ENCODE measurements around the gene LRRC8D. TPM values are rescaled to one million over a fixed set of nuclear protein-coding genes. Genes with fewer than 3 reads are reported as not detected.

LRRC8D gene
- total RNA-seq, 1 donor from 2014 or later = 36.0 TPM

DNA sequence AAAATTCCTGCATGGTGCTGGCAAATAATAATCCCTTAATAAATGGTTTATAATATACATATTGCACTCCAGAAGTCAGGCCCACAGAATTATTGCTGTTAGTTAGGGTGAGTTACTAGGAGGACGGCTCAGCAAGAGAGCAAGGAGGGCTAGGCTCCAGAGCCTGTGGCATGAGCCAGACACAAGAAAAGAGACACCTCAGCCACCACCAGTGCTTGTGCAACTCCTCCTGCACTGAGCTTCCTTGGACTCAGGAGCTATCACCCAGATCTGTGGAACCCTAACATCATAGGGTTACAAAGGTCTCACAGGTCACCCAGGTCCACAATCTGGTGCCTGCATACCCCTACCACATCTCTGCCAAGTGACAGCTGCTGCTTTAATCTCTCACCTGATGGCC lies 12.8 kb upstream of the LRRC8D start:
- H3K4me3 Mint-ChIP-seq = no peak overlapping the region
- no peaks in the 10 kb centered on the region for H3K9me3 Mint-ChIP-seq
- intact Hi-C loops (cut with micrococcal nuclease) = loop anchor here (5.0 kb wide), 1 partner anchor 34 kb away; no protein-coding TSS in a partner anchor
- no peak for ATAC-seq (ENCODE audit: low read depth)
- no peaks in the 10 kb centered on the region for H3K36me3 Mint-ChIP-seq (ENCODE audit: low read depth)
- DNase-seq = no peak
- CTCF ChIA-PET = interaction anchor here (1.0 kb wide), 1 partner anchor 35 kb away, joined by 3 read pairs; no protein-coding TSS in a partner anchor
- TF ChIP-seq CTCF (IDR thresholded peaks at IDR 0.05) = no peak
- POLR2A ChIA-PET = interaction anchor here (1.6 kb wide), 1 partner anchor 13 kb away, joined by 4 read pairs; the partner anchor contains the start of gene LRRC8D
- H3K27me3 Mint-ChIP-seq = no peaks in the 10 kb centered on the region
- no peaks in the 10 kb centered on the region for H3K4me1 Mint-ChIP-seq
- no peak overlapping the region for H3K27ac Mint-ChIP-seq

GRCh38 chr1:89808441-89809117 lies 12.3 kb upstream of the LRRC8D start:
- H3K27me3 Mint-ChIP-seq = no peaks in the 10 kb centered on the region
- no peak for ATAC-seq (ENCODE audit: low read depth)
- H3K36me3 Mint-ChIP-seq (ENCODE audit: low read depth) = no peaks in the 10 kb centered on the region
- H3K9me3 Mint-ChIP-seq = no peaks in the 10 kb centered on the region
- ChIA-PET CTCF (interaction anchor here (1.0 kb wide), 1 partner anchor 35 kb away, joined by 3 read pairs; no protein-coding TSS in a partner anchor), POLR2A (interaction anchor here (1.6 kb wide), 1 partner anchor 13 kb away, joined by 4 read pairs; the partner anchor contains the start of gene LRRC8D)
- intact Hi-C loops (cut with micrococcal nuclease) = loop anchor here (5.0 kb wide), 1 partner anchor 34 kb away; no protein-coding TSS in a partner anchor
- no peak overlapping the region for H3K4me3 Mint-ChIP-seq
- no peaks in the 10 kb centered on the region for H3K4me1 Mint-ChIP-seq
- H3K27ac Mint-ChIP-seq = no peak overlapping the region
- DNase-seq = no peak
- no peak for TF ChIP-seq CTCF (IDR thresholded peaks at IDR 0.05)

DNA sequence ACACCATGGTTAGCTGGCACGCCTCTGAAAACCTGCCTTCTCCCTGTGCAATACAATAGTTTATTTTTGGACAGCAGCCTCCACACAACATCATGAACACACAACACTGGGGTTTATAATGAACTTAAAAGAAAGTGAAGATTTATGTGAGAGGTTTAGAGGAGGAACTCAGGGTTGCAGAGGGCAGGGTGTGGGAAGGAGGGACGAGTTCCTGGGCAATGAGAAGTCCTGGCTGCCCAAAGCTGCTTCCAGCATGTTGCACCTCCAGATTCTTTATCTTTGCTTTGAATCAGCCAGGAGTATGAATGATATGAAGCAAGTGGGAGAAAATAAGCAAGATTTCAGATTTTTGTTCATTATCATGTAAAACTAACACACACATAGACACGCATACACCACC lies 11.3 kb upstream of the LRRC8D start:
- ATAC-seq (ENCODE audit: low read depth) (no peak), DNase-seq (no peak)
- Mint-ChIP-seq H3K27me3 (no peaks in the 10 kb centered on the region), H3K9me3 (no peaks in the 10 kb centered on the region), H3K4me3 (no peak overlapping the region), H3K36me3 (ENCODE audit: low read depth) (no peaks in the 10 kb centered on the region), H3K27ac (no peak overlapping the region), H3K4me1 (peaks cover 3% of the 10 kb centered on the region)
- intact Hi-C loops (cut with micrococcal nuclease) = loop anchor here (5.0 kb wide), 1 partner anchor 33 kb away; no protein-coding TSS in a partner anchor
- POLR2A ChIA-PET = interaction anchor here (1.6 kb wide), 1 partner anchor 12 kb away, joined by 4 read pairs; the partner anchor contains the start of gene LRRC8D
- no peak for TF ChIP-seq CTCF (IDR thresholded peaks at IDR 0.05)
- CTCF ChIA-PET = no interaction called here

GRCh38 chr1:89810302-89810701 lies 10.5 kb upstream of the LRRC8D start:
- DNase-seq = no peak
- Mint-ChIP-seq H3K4me1 (peaks cover 10% of the 10 kb centered on the region), H3K4me3 (no peak overlapping the region), H3K27me3 (no peaks in the 10 kb centered on the region), H3K27ac (no peak overlapping the region), H3K36me3 (ENCODE audit: low read depth) (no peaks in the 10 kb centered on the region), H3K9me3 (no peaks in the 10 kb centered on the region)
- no peak for ATAC-seq (ENCODE audit: low read depth)
- TF ChIP-seq CTCF (IDR thresholded peaks at IDR 0.05) = no peak
- intact Hi-C loops (cut with micrococcal nuclease) = no loop called here
- ChIA-PET POLR2A (no interaction called here), CTCF (no interaction called here)

- no peaks in the 10 kb centered on the region for H3K36me3 Mint-ChIP-seq (ENCODE audit: low read depth)
- H3K9me3 Mint-ChIP-seq = no peaks in the 10 kb centered on the region
- ChIA-PET POLR2A (interaction anchor here (2.7 kb wide), 1 partner anchor 11 kb away, joined by 9 read pairs; the partner anchor contains the start of gene LRRC8D), CTCF (no interaction called here)
- no peaks in the 10 kb centered on the region for H3K27me3 Mint-ChIP-seq
- no peak for DNase-seq
- peaks cover 16% of the 10 kb centered on the region for H3K4me1 Mint-ChIP-seq
- no peak overlapping the region for H3K4me3 Mint-ChIP-seq
- intact Hi-C loops (cut with micrococcal nuclease) = loop anchor here (1.0 kb wide), 1 partner anchor 9 kb away; no protein-coding TSS in a partner anchor
- no peak for ATAC-seq (ENCODE audit: low read depth)
- TF ChIP-seq CTCF (IDR thresholded peaks at IDR 0.05) = no peak
- H3K27ac Mint-ChIP-seq = no peak overlapping the region
Measured at GRCh38 chr1:89810880-89811279, 10.0 kb upstream of the LRRC8D start.

Measured in activated B cell treated with CpG ODN at 0.5 μM for 24 hours (primary cell).